Loucy (cell line): ENCODE measurements around the gene DMAP1.

Experiments
- H2AFZ ChIP-seq: fragments of 200-600 bp; sonication (generic); 2 replicates; pipeline ENCODE4 v1.6.0; 2016; ENCODE audit warnings: antibody characterized with exemption, mild to moderate bottlenecking, low read length, moderate library complexity
- H3F3A ChIP-seq: fragments of 200-600 bp; 2 replicates; pipeline ENCODE4 v1.6.0; 2016; ENCODE audit warnings: antibody characterized with exemption, low read depth, mild to moderate bottlenecking
- H3K27me3 ChIP-seq: fragments of 200-600 bp; sonication (generic); 2 replicates; pipeline ENCODE4 v1.6.1; 2014; ENCODE audit warnings: low read length, mild to moderate bottlenecking; ENCODE audit not compliant: insufficient read depth, poor library complexity, severe bottlenecking
- H3K36me3 ChIP-seq: fragments of 200-600 bp; sonication (generic); 2 replicates; pipeline ENCODE4 v1.6.1; 2016; ENCODE audit warnings: low read length; ENCODE audit not compliant: insufficient read depth
- H3K4me1 ChIP-seq: fragments of 200-600 bp; sonication (generic); 2 replicates; pipeline ENCODE4 v1.5.1; 2014; ENCODE audit warnings: low read length, mild to moderate bottlenecking; ENCODE audit not compliant: insufficient read depth, poor library complexity, severe bottlenecking
- H3K4me2 ChIP-seq: fragments of 200-600 bp; sonication (generic); 2 replicates; pipeline ENCODE4 v1.6.0; 2014; ENCODE audit warnings: antibody characterized with exemption, low read length, low read depth, mild to moderate bottlenecking; ENCODE audit not compliant: poor library complexity, severe bottlenecking
- H3K4me3 ChIP-seq: fragments of 200-600 bp; sonication (generic); 2 replicates; pipeline ENCODE4 v1.5.1; 2014; ENCODE audit warnings: low read length, mild to moderate bottlenecking, mixed read lengths; ENCODE audit not compliant: poor library complexity, severe bottlenecking
- H3K79me2 ChIP-seq: fragments of 200-600 bp; sonication (generic); 2 replicates; pipeline ENCODE4 v1.6.1; 2014; ENCODE audit warnings: low read length; ENCODE audit not compliant: insufficient read depth
- H3K9ac ChIP-seq: fragments of 200-600 bp; sonication (generic); 2 replicates; pipeline ENCODE4 v1.6.0; 2014; ENCODE audit warnings: mild to moderate bottlenecking, low read depth, low read length, moderate library complexity; ENCODE audit not compliant: poor library complexity, severe bottlenecking
- H3K9me2 ChIP-seq: fragments of 200-600 bp; sonication (generic); replicated peaks from 2 replicates; pipeline ENCODE4 v1.6.1; 2016; ENCODE audit warnings: low read depth, low read length, mixed read lengths
- H3K9me3 ChIP-seq: fragments of 200-600 bp; sonication (generic); 2 replicates; pipeline ENCODE4 v1.6.1; 2014; ENCODE audit warnings: mild to moderate bottlenecking, antibody characterized with exemption, low read length, low read depth; ENCODE audit not compliant: insufficient read depth
- H4K20me1 ChIP-seq: fragments of 200-600 bp; sonication (generic); 2 replicates; pipeline ENCODE4 v1.6.0; 2014; ENCODE audit warnings: antibody characterized with exemption, low read length, mild to moderate bottlenecking; ENCODE audit not compliant: insufficient read depth, poor library complexity, severe bottlenecking
- EZH2phosphoT487 ChIP-seq: fragments of 200-600 bp; IDR thresholded peaks from 2 replicates; pipeline ENCODE4 v1.6.1; 2018; ENCODE audit warnings: antibody characterized with exemption, mild to moderate bottlenecking, moderate library complexity, borderline replicate concordance
- TF ChIP-seq, protein P1 (sequence below): fragments of 200-600 bp; sonication (generic); conservative IDR thresholded peaks from 2 replicates; pipeline ENCODE4 v1.5.1; 2014; ENCODE audit warnings: mild to moderate bottlenecking, antibody characterized with exemption, low read length

The DMAP1 gene

DNA sequence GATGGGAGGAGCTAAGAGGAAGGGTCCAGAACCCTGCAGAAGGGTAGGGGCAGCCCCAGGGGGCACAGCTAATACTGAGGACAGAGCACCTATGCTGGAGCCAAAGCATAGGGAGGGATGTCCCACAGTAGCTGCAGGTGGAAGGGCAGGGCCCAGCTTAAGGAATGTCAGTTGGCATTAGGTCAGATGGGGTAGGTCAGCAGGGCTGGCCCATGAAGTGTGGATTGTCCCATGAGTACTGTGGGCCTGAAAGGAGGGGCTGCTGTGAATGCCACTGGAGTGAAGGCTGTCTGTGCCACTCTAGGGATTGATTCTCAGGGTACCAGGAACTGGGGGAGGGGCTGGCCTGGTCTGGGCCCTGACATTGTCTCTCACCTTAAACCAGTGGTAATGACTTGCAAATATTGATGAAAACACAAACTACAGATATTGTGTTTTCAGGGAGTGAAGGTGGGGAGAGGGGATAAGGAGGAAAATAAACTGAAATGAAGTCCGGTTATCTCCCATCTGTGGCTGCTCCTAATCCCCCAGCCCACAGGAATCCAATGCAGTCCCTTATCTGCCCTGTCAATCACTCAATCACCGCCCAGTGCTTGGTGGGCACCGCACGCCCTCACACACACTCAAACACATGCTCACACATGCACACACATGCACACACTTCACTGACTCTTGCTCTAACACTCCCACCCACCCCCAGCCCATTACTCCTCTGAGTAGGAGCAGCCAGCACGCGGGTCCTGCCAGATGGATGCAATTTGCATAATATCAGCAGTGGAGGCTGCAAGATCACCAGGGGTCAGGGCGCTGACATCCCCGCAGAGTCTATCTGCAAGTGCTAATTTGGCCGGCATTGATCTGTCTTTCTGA, 27.8 kb downstream of the DMAP1 start:
- no peaks in the 10 kb centered on the region for H3F3A ChIP-seq
- no peaks in the 10 kb centered on the region for H3K79me2 ChIP-seq
- H3K4me2 ChIP-seq = no peak overlapping the region
- H3K4me3 ChIP-seq = no peak overlapping the region
- H3K9me2 ChIP-seq = no peaks in the 10 kb centered on the region
- H3K9ac ChIP-seq = no peak overlapping the region
- peaks cover 24% of the 10 kb centered on the region for H3K4me1 ChIP-seq
- no peaks in the 10 kb centered on the region for H3K9me3 ChIP-seq
- H4K20me1 ChIP-seq = no peaks in the 10 kb centered on the region
- H3K36me3 ChIP-seq = no peaks in the 10 kb centered on the region; the same call in 1 of the 2 replicates
- TF ChIP-seq, protein P1, sequence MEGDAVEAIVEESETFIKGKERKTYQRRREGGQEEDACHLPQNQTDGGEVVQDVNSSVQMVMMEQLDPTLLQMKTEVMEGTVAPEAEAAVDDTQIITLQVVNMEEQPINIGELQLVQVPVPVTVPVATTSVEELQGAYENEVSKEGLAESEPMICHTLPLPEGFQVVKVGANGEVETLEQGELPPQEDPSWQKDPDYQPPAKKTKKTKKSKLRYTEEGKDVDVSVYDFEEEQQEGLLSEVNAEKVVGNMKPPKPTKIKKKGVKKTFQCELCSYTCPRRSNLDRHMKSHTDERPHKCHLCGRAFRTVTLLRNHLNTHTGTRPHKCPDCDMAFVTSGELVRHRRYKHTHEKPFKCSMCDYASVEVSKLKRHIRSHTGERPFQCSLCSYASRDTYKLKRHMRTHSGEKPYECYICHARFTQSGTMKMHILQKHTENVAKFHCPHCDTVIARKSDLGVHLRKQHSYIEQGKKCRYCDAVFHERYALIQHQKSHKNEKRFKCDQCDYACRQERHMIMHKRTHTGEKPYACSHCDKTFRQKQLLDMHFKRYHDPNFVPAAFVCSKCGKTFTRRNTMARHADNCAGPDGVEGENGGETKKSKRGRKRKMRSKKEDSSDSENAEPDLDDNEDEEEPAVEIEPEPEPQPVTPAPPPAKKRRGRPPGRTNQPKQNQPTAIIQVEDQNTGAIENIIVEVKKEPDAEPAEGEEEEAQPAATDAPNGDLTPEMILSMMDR = no peak
- no peak for TF ChIP-seq EZH2phosphoT487
- no peaks in the 10 kb centered on the region for H3K27me3 ChIP-seq
- no peak overlapping the region for H2AFZ ChIP-seq

DNA sequence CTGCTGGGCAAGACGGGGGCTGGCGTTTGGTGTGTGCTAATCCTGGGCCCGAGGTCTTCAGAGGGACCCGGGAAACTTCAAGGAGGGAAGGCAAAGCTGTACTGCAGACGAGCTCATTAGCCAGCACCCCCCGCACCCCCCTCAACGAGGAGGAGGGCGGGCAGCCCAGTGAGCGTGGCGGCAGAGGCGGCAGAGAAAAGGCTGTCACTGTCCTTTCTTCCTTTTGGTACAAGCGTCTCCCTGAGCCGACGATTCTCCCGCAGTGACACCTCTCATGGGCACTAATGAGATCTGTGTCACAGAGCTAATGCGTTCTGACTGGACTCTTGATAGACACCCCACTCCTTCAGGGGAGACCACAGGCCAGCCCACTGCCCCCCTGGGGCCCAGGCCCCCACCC, 29.5 kb downstream of the DMAP1 start:
- peaks cover 18% of the 10 kb centered on the region for H3K4me1 ChIP-seq
- H3K9me3 ChIP-seq = no peaks in the 10 kb centered on the region
- H3K9ac ChIP-seq = no peak overlapping the region
- H4K20me1 ChIP-seq = no peaks in the 10 kb centered on the region
- no peak overlapping the region for H2AFZ ChIP-seq
- H3K36me3 ChIP-seq = peaks cover 12% of the 10 kb centered on the region; the same call in 1 of the 2 replicates
- TF ChIP-seq, protein P1 = no peak
- TF ChIP-seq EZH2phosphoT487 = no peak
- no peaks in the 10 kb centered on the region for H3K79me2 ChIP-seq
- no peak overlapping the region for H3K4me3 ChIP-seq
- no peaks in the 10 kb centered on the region for H3K9me2 ChIP-seq
- H3K27me3 ChIP-seq = no peaks in the 10 kb centered on the region
- H3K4me2 ChIP-seq = no peak overlapping the region
- no peaks in the 10 kb centered on the region for H3F3A ChIP-seq

DNA sequence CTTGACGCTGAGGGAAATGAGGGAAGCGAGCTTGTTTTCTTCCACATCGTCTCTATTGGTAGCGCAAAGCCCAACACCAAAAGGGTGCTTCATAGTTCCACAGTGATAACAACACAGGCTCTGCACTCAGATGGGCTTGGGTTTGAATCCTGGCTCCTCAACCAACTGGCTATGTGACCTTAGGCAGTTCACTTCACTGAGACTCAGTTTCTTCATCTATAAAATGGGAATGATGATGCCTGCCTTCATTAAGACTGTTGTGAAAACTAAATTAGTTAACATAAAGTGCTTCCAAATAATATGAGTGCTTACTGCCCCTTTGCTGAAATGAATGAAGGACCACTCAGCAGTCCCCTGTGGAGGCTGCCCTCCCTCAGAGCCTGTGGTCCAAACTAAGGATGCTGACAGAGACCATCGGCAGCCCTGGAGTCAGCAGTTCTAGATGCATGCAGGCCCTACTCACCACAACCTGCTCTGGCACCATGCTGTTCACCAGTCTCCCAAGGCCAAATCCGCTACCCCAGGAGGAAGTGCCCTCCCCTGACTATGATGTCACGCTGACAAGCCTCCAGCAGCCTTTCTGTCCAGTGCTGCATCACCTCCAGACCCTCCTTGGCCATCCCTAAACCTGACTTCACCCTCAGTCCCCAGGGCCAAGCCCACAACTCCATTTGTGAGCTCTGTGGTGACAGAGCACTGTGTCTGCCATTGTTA, 30.7 kb downstream of the DMAP1 start:
- H3K4me3 ChIP-seq = no peak overlapping the region
- H2AFZ ChIP-seq = no peak overlapping the region
- H3K79me2 ChIP-seq = no peaks in the 10 kb centered on the region
- no peaks in the 10 kb centered on the region for H3F3A ChIP-seq
- H3K4me2 ChIP-seq = no peak overlapping the region
- H3K9ac ChIP-seq = no peak overlapping the region
- TF ChIP-seq EZH2phosphoT487 = no peak
- TF ChIP-seq, protein P1 = no peak
- no peaks in the 10 kb centered on the region for H3K9me2 ChIP-seq
- H3K36me3 ChIP-seq = peaks cover 12% of the 10 kb centered on the region; the same call in 1 of the 2 replicates
- H3K4me1 ChIP-seq = peaks cover 8% of the 10 kb centered on the region
- H3K9me3 ChIP-seq = no peaks in the 10 kb centered on the region
- no peaks in the 10 kb centered on the region for H3K27me3 ChIP-seq
- no peaks in the 10 kb centered on the region for H4K20me1 ChIP-seq
